NCI-H226 (cell line): ENCODE data around the gene KLHL22.
"Not testable (repeated sequence)": the region's sequence is repeated elsewhere in the genome, so short reads cannot be mapped to it uniquely, and the experiment has no call there.

Source experiments
- DNase-seq: peaks from one replicate; pipeline ENCODE4 v3.0.0-alpha.2; 2015

Gene KLHL22, protein sequence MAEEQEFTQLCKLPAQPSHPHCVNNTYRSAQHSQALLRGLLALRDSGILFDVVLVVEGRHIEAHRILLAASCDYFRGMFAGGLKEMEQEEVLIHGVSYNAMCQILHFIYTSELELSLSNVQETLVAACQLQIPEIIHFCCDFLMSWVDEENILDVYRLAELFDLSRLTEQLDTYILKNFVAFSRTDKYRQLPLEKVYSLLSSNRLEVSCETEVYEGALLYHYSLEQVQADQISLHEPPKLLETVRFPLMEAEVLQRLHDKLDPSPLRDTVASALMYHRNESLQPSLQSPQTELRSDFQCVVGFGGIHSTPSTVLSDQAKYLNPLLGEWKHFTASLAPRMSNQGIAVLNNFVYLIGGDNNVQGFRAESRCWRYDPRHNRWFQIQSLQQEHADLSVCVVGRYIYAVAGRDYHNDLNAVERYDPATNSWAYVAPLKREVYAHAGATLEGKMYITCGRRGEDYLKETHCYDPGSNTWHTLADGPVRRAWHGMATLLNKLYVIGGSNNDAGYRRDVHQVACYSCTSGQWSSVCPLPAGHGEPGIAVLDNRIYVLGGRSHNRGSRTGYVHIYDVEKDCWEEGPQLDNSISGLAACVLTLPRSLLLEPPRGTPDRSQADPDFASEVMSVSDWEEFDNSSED

DNA sequence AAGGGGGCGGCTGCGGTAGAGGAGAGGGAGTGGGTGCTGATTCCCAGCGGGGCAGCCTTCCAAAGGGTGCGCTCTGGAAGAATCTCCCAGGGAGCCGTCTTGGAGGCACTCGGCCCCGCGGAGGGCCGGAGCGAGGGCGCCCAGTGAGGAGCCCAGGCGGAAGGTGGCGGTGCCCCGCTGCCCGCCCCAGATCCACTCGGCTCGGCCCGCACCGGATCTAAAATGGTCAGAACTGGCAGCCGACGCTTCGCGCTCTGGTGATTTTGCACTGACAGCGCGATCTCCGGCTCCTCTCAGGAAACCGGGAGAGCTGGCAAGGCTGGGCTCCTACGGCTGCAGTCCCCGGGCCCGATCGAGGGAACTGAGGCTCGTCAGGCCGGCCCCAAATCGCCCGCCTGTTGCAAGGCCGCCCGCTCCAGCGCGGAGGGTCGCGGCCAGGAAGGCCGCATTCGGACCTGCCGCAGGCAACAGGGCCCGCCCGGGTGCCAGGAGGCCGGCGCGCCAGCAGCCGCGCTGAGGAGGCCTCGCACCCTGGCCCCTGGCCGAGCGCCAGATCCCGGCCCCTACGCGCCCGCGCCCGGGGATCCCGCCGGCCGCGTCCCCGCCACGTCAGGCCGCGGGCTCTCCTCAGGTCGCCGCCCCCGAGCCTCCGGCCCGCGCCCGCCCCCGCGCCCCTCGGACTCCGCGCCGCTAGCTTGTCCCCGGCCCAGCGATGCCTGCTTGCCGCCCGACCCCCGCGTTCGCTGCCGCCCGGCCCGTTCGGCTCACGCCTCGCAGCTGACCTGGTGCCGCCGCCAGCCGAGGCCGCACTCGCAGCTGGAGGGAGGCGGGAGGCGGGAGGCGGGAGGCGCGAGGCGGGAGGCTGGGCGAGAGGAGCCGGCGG, at the start of gene KLHL22:
TSS of gene KLHL22 (minus strand) at position 818 of the 883 bp plus-strand sequence. CDS start 6,584 bp downstream, outside the sequence.
- peak; percentile 24 for DNase-seq

DNA sequence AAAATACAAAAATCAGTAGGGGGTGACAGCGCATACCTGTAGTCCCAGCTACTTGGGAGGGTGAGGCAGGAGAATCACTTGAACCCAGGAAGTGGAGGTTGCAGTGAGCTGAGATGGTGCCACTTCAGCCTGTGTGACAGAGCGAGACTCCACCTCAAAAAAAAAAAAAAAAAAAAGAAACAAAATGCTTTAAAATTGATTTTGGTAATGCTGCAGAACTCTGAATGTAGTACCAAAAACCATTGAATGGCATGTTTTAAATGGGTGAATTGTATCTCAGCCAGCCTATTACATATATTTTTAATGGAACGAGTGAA, 49.7 kb upstream of the KLHL22 start:
- DNase-seq, result not testable (repeated sequence)

DNA sequence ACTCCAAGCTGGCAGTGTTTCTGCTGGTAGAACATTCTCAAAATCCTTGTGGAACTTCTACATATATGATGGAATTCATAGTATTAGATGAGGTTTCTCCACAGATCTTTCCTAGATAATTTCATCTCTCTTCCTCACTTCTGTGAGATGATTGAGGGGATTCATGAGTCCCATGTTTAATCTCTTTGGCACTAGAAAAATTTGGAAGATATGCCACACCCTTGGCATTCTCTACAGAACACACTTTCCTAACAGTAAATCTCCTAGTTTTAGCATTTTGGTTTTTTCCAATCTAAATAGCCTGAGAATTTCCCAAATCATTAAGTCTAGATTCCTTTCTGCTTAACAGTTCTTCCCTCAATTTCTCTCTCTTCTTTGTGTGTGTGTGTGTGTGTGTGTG, 47.1 kb upstream of the KLHL22 start:
- DNase-seq, result no peak

DNA sequence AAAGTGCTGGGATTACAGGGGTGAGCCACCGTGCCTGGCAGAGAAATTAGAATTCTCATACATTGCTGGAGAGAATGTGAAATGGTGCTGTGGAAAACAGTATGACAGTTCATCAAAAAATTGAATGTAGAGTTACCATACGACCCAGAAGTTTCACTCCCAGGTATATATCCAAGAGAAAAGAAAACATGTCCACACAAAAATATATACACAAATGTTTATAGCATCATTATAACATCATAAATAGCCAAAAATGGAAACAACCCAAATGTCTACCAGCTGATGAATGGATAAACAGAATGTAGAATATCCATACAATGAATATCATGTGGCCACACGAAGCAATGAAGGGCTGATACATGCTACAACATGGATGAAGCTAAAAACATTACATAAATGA, 46.5 kb upstream of the KLHL22 start:
- no peak for DNase-seq

DNA sequence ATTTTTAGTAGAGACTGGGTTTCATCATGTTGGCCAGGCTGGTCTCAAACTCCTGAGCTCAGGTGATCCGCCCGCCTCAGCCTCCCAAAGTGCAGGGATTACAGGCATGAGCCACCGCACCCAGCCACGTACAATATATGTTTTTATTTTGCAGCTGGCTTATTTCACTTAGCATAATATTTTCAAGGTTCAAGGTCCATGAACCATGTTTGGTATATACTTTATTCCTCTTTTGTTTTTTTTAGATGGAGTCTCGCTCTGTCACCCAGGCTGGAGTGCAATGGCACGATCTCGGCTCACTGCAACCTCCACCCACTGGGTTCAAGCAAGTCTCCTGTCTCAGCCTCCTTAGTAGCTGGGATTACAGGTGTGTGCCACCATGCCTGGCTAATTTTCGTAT, 43.3 kb upstream of the KLHL22 start:
- not testable (repeated sequence) for DNase-seq

DNA sequence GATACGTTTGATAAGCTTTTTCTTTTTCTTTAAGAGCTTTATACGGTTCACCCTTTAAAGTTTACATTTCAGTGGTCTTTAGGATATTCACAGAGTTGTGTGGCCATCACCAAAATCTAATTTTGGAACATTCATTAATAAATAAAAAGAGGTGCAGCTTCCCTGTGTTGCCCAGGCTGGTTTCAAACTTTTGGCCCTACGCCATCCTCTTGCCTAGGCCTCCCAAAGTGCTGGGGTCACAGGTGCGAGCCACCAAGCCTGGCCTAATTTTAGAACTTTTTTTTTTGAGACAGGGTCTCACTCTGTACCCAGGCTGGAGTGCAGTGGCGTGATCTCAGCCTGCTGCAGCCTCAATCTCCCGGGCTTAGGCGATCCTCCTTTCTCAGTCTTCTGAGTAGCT, 42.4 kb upstream of the KLHL22 start:
- no peak for DNase-seq

DNA sequence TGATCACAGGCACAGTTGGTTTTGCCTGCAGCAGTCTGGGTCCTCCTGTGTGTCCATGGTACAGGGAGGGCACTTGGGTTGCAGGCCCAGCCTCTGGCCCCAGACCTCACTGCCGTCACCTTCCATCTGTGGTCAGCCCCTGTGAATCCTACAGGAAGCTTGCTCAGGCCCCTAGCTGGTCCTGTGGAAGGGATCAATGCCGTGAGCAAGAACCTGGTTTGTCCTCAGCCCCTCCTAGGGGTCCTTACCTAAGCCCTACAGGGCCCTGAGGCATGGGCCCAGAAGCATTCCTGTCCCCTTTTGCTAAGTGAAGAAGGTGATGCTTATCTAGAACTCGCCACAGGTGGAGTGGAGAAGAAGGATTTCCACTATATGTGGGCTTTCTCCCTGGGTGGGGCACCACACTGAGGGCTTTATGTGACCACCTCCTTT, 41.7 kb upstream of the KLHL22 start:
- no peak for DNase-seq

DNA sequence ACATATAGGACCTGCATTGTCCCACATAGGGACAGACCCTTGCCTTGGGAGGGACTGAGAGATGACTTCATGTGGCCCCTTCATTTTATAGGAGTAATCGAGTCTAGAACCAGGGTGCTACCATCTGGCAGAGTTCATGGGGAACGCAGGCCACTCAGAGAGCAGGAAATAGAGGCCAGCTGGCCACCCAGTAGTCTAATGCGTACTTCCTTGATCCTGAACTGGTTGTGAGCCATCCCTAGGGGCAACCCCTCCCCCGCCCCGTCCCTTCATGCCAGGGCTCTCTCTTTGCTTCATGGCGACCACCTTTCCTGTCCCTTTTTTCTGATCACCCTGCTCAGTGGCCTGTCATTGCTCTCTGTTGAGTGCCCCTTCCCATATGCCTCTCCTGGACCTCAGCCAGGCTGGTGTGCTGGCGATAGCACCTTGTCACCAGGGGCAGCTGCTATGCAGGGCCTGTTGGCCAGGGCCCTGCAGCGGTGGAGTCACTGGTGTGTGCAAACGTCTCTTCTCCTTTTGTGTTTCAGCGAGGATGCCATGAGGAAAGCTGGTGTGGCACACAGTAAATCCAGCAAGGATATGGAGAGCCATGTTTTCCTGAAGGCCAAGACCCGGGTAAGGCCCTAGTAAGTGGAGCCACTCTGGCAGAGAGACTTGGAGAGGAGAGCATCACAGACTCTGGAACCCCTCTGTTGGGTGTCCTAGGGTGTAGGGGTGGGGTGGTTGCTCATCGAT, 41.2 kb upstream of the KLHL22 start:
- no peak for DNase-seq

DNA sequence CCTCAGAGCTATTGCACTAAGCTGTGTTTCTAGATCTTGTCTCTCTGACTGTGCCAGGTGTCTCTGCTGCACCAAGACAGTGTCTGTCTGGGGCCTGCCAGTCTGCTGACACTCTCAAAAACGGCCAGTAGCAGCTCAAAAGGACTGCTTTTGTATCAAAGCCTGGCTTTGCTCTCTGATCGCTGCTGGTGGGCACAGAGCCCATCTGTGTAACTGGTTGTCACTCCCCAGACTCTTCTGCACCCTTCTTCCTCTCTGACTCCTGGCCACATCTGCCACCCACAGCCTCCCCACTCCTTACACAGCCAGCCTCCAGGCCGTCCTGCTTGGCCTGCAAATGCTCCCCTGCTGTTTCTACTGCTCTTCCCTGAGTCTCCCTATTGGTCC, 38.3 kb upstream of the KLHL22 start:
- DNase-seq, result no peak

DNA sequence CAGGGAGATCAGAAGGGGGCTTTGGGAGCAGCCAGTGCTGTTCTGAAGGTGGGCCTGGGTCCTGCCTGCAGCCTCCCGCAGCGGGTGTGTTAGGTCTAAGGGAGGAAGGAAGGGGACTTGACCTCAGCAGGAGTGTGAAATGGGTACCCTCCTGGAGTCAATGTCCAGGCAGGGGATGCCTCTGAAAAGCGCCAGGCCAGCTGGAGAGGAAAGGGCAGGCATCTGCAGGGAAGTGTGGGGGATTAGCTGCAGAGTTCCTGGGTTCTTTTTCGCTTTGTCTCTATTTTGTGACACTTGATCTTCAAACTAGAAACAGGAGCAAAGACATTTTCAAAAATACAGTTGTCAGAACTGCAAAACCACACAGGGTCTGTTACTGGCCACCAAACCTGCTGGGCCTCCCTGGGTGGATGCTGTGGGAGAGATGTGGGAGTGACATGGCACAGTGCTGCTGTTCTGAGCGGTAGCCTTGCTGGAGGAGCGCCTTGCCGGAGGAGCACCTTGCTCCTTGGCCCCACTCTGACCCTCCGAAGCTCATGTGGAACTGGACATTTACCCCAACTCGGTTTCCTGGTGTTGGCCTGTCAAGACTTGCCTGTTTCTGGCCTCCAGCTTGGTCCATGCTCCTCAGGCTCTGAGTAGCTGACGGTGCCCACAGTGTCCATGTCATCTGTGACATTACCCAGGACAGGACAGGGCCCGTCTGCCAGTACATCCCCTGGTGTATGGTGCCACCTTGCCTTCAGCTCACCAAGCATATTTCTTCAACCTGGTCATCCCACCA, 37.7 kb upstream of the KLHL22 start:
- DNase-seq, result no peak

DNA sequence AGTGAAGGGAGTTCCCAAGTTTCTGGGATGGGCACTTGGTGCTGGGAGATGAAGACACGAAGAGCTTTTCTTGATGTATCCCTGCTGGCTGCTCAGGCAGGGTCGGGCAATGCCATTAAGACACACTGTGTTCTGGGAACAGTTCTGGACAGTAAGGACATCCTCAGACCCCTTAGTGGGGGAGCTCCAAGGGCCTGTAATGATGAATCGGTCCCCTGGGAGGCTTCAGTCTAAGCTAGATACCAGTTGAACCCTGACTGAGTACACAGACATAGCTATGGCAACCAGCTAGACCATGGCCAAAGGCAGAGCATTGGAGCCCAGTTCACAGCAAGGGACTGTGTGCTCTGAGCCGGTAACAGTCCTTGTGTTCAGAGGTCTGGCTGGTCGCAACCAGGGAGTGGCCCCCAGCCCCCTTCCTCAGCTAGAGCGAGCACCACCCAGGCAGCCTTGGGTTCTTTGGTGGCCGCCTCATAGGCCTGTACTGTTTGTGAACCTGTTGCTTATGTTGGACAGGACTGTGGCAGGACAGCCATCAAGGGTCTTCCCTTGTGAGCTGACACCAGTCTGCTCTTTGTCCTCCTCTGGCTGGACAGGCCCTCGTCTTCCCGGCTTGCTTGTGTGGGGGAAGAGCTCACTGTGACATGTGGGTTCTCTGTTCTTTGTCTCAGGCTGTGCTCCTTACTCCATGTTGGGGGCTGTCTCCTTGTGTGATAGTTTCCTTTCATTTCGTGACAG, 36.8 kb upstream of the KLHL22 start:
- no peak for DNase-seq

DNA sequence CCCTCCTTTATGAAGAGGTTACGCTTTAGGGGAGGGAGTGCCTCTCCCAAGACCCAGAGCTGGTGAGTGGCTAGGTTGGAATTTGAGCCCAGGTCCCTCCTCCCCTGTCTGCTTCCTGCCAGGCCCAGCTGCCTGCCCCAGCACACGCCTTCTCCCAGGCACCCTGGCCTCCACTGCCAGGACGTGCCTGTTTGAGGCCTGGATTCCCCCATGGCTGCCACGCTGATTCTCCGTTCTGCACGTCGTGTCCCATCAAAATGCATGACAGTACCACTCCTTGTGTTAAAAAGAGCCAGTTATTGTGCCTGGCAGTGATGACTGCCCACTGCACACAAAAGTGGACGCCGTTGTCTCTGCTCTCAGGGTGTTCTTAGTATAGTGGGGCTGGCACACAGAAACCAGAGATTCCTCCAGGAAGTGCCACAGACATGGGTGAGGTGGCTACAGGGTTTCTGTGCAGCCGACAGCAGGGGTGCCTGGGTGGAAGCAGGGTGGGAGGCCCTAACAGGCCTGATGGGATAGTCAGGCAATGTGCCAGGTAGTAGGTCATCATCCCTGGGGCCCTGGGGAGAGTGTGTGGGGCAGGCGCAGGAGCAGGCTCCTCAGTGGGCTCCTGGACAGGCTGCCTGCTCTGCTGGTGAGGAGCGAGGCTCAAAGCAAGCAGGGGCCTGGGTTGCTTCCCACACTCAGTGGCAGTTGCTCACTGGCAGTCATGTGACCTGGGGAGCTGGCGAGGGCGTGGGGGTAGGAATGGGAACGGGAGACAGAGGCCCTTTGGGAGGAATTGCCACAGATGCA, 36.0 kb upstream of the KLHL22 start:
- DNase-seq, result peak; percentile 91

DNA sequence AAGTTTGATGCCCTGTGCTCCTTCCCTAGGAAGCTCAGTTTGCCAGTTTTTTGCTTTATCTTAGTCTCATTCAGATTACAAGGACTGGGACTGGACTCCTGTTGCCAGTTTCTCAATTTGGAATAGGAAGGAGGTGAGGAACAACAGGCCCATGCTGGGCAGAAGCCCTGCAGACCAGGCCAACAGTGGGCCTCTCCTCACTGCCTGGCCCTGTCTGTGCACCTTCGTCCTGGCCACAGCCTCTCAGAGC, 35.5 kb upstream of the KLHL22 start:
- DNase-seq, result no peak

DNA sequence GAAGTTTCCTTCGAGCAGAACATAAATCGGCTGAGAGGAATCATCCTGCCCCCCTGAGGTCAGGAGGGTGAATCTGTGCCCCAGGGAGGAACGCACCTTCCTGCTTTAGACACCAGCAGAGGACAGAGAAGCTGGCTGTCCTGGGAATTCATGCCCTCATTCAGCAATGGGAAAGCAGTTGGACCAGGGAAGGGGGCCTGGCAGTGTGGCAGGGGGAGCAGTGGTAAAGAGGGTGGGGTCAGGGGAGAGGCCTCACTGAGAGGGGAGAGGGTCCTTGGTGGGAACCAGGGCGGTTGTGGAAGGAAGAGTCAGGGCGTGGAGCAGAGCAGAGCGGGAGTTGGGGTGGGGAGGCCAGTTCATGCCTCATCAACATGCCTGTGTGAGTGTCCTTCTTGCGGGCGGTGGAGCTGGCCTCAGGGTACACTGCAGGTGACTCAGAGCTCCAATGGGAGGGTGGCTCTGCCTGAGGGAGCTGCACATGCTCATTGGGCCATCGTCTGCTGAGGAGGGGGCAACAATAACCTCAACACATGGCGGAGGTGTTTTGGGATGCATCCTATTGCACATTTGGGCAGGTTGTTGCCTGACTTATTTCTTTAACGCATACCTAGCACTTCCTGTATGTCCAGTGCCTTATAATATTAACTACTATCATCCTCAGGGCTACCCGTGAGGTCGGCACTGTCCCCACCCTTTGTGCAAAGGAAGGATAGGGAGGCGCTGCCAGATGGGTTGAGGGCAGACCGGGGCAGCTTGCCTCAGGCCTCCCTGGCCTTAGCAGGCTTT, 35.0 kb upstream of the KLHL22 start:
- peak; percentile 73 for DNase-seq

DNA sequence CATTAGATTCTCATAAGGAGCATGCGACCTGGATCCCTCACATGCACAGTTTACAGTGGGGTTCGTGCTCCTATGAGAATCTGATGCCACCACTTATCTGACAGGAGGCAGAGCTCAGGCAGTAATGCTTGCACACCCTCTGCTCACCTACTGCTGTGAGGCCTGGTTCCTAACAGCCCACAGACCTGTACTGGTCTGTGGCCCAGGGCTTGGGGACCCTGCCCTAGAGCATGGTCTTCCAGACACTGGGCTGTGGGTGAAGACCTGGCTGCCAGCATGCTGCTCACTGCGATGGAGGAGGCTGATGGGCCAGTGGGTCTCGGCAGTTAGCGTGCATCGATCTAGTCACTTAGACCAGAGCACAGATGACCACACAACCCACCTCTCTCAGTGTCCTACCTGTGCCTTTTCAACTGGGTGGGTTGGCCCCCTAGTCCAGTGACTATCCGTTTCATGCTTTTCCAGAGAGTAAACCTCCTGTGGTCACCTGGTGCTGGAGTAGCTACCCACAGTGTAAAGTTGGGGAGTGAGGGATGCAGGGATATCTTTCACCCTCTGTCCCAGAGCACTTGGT, 32.9 kb upstream of the KLHL22 start:
- DNase-seq, result no peak

DNA sequence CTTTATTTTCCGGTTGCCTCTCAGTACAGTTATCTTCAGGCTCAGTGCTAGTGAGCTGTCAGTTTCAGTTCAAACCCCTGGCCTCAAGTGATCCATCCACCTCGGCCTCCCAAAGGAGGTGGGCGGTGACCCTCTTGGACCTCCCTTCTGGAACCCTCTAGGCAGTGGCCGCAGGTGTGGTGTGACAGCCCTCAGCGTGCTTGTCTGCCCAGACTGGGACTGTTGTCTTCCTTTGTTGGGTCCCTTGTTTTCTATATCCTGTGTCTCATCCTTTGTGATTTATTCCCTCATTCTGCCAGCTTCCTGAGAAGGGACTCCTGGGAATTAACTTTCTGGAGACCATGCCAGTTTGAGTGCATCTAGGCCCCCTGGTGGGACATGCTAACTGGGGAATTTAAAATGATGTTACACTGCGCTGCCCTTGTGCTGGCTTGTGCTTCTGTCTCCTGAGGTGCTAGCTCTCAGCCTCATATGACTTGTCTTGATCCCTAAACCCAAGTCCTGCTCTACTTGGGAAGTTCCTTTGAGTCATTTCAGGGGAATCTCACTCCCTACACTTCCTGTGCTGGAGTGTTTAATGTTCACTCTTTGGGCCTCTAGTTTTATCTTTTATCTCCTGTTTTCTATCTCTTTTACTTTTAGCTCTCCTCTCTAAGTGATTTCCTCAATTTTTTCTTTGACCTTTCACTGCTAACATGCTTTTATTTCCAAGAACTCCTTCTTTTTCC, 31.2 kb upstream of the KLHL22 start:
- peak; percentile 74 for DNase-seq

DNA sequence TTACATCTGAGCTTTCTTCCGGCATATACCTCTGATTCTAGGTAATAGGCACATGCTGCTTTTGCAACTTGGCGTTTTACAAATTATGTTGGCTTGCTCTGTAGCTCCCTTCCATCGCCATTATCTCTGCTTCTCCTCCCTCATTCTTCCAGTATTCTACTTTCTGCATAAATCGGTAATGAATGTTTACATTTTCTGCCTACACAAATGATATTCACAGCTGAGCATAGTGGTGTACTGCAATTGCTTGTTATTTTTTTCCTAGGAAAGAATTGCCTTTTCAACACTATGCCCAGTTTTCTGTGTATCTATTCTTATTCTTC, 30.7 kb upstream of the KLHL22 start:
- no peak for DNase-seq

DNA sequence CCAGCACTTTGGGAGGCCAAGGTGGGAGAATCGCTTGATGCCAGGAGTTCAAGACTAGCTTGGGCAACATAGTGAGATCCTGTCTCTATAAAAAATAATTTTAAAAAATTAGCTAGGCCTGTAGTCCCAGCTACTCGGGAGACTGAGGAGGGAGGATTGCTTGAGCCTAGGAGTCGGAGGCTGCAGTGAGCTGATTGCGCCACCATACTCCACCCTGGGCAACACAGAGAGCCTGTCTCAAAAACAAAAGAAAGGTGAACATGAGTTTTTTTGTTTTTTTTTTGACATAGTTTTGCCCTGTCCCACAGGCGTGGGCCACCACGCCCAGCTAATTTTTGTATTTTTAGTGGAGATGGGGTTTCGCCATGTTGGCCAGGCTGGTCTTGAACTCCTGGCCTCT, 29.5 kb upstream of the KLHL22 start:
- no peak for DNase-seq

DNA sequence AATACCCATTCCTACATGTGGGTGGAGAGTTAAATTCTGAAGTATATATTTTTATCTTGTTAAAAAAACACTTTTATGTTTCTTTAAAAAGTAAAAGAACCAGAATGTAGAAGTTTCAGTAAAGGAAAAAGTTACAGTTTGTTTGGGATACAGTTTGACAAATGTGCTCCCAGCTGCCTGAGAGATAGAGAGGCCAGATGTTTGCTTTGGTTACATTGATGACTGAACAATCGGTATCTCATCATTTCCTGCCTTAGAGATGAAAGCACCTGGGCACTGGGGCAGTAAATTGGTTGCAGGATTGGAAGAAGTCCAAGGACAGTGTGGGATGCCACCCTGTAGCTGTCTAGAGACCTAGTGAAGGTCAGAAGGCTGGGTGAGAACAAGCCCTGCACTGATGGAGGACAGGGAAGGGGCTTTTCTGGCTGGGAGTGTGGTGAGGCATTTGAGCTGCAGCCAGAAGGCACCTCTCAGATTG, 28.4 kb upstream of the KLHL22 start:
- no peak for DNase-seq
